Omental fat pad (tissue), 4 donors: Measurements from ENCODE around the gene SPINT1. TPM values are rescaled to one million over a fixed set of nuclear protein-coding genes. Genes with fewer than 3 reads are reported as not detected.

Experiments used
- ATAC-seq: fragments of 150-250 bp; one replicate; pipeline ENCODE4 v1.9.1; 2016; ENCODE audit warnings: mild to moderate bottlenecking, moderate library complexity; ENCODE audit not compliant: low FRiP score
- DNase-seq: peaks from one replicate; pipeline ENCODE4 v3.0.0-alpha.2; 2019; ENCODE audit warnings: low spot score
- CTCF ChIP-seq, 3 donors: fragments of 450-650 bp; IDR thresholded peaks; one replicate each; pipeline ENCODE4 v1.5.1; 2016 to 2017; ENCODE audit warnings: antibody characterized with exemption in 3 of 3, mild to moderate bottlenecking in 3 of 3, moderate library complexity in 2 of 3
- total RNA-seq, 4 donors: library from RNA; depleted of rRNA; stranded (reverse); fragments of >200 nt; gene quantifications; one replicate each; pipeline ENCODE4 v1.1.0, GENCODE V29; 2016

SPINT1 gene
- total RNA-seq, 4 donors from 2014 or later: 0.95 to 16.2 (median 11.7) TPM

- no peak for ATAC-seq
- no peak for DNase-seq
- TF ChIP-seq CTCF (IDR thresholded peaks at IDR 0.05): no peak
Measured at GRCh38 chr15:40878785-40879184, 34.9 kb downstream of the SPINT1 start.

- DNase-seq: no peak
- no peak for ATAC-seq
- no peak for TF ChIP-seq CTCF (IDR thresholded peaks at IDR 0.05)
Measured at GRCh38 chr15:40879609-40880008, 35.8 kb downstream of the SPINT1 start.

DNA sequence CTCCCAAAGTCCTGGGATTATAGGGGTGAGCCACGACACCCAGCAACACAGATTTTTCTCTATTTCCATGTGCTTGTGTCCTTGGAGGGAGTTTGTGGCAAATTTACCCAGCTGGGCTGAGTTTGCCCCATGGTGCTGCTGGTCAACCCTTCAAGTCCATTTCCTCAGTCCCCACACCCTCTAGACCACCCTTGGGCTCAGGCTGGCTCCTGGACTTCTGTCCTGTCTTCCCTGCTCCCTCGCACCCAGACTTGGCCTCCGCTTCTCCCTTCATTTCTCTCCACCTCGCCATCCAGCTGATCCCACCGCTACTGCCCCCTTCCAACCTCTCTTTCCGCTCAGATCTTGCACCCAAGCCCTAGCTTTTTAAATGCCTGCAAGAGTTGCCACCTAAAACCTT, 37.5 kb downstream of the SPINT1 start:
- no peak for DNase-seq
- TF ChIP-seq CTCF (IDR thresholded peaks at IDR 0.05): no peak
- no peak for ATAC-seq

- ATAC-seq (no peak), DNase-seq (no peak)
- no peak for TF ChIP-seq CTCF (IDR thresholded peaks at IDR 0.05)
Measured at GRCh38 chr15:40886586-40886985, 42.7 kb downstream of the SPINT1 start.

DNA sequence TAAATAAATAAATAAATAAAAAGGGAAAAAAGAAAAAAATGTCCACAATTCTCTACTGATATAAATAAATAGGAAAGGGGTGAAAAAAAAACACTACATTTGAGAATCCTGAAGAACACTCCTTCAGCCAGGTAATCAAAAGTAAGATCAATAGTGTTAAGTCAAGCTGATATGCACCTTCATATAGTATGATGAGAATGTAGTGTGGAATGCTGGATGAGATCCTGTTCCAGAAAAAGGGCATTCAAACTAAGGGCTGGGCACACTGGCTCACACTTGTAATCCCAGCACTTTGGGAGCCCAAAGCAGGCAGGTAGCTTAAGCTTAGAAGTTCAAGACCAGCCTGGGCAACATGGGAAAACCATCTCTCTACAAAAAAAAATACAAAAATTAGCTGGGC, 45.3 kb downstream of the SPINT1 start:
- ATAC-seq (no peak), DNase-seq (no peak)
- no peak for TF ChIP-seq CTCF (IDR thresholded peaks at IDR 0.05)

DNA sequence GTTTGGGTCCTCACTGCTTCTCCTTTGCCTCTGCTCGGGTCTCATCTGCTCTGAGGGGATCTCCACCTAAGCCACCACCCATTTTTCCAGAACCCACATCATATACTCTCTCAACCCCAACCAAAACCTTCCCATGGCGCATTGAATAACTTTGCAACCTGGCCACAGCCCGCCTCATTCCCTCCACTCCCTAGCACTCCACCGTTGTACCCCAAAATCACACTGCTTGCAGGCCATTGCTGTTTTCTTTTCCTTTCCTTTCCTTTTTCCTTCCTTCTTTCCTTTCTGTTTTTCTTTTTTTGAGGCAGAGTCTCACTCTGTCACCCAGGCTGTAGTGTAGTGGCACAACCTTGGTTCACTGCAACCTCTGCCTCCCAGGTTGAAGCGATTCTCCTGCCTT, 47.3 kb downstream of the SPINT1 start:
- no peak for DNase-seq
- no peak for TF ChIP-seq CTCF (IDR thresholded peaks at IDR 0.05)

DNA sequence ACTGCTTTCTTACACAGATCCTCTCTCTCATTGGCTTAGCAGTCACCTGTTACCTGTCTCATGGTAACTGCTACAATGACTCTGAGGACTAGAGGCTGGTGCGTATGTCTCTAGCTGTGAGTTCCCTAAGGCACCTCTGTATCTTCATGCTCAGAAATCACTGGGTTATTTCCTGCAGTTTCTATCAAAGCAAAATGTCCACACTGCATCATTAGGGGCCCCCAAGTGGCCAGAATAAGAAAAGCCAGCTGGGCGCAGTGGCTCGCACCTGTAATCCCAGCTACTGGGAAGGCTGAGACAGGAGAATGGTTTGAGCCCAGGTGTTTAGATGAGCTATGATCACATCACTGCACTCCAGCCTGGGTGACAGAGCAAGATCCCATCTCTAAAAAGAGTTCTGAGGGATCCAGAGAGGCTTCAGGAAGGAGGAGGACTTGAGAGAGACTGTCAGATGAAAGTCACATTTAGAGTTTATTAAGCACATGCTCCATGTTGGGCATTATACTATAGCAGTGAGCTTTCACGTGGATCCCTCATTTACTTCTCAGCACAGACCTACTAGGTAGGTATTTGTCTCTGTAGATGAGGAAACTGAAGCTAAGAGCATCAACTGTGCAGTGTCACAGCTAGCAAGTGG, 48.1 kb downstream of the SPINT1 start:
- DNase-seq: no peak
- TF ChIP-seq CTCF (IDR thresholded peaks at IDR 0.05): no peak
- ATAC-seq: no peak

More for the DNA sequence above, 47.3 kb downstream of the SPINT1 start:
- no peak for ATAC-seq
